Osteocyte (in vitro differentiated cells): Measurements from ENCODE around the gene MDGA2. TPM values are rescaled to one million over a fixed set of nuclear protein-coding genes. Genes with fewer than 3 reads are reported as not detected.

Source experiments
- DNase-seq: peaks from one replicate; pipeline ENCODE4 v3.0.0; 2021; ENCODE audit warnings: mixed read lengths; ENCODE audit not compliant: unreplicated experiment; ENCODE audit errors: extremely low spot score
- H3K27ac Mint-ChIP-seq: one replicate; pipeline ENCODE4 v1.8.0; 2021; ENCODE audit warnings: mild to moderate bottlenecking, mixed read lengths; ENCODE audit not compliant: unreplicated experiment
- H3K27me3 Mint-ChIP-seq: one replicate; pipeline ENCODE4 v1.8.0; 2021; ENCODE audit warnings: mixed read lengths; ENCODE audit not compliant: unreplicated experiment
- H3K36me3 Mint-ChIP-seq: one replicate; pipeline ENCODE4 v1.8.0; 2021; ENCODE audit warnings: mixed read lengths; ENCODE audit not compliant: unreplicated experiment
- H3K4me1 Mint-ChIP-seq: one replicate; pipeline ENCODE4 v1.8.0; 2021; ENCODE audit warnings: mixed read lengths; ENCODE audit not compliant: unreplicated experiment
- H3K4me3 Mint-ChIP-seq: one replicate; pipeline ENCODE4 v1.8.0; 2021; ENCODE audit warnings: mild to moderate bottlenecking, moderate library complexity, mixed read lengths; ENCODE audit not compliant: unreplicated experiment
- H3K9me3 Mint-ChIP-seq: one replicate; pipeline ENCODE4 v1.8.0; 2021; ENCODE audit warnings: mixed read lengths; ENCODE audit not compliant: unreplicated experiment
- CTCF ChIP-seq: fragments of 200-600 bp; sonication (generic); IDR thresholded peaks from 2 replicates; pipeline ENCODE4 v1.5.0; 2021; ENCODE audit warnings: antibody characterized with exemption, mild to moderate bottlenecking, moderate library complexity
- total RNA-seq: library from RNA; stranded (reverse); gene quantifications from 2 replicates; pipeline ENCODE4 v1.2.1, GENCODE V29; 2021

MDGA2 gene
- total RNA-seq, 1 donor from 2014 or later, result 0.19 TPM

DNA sequence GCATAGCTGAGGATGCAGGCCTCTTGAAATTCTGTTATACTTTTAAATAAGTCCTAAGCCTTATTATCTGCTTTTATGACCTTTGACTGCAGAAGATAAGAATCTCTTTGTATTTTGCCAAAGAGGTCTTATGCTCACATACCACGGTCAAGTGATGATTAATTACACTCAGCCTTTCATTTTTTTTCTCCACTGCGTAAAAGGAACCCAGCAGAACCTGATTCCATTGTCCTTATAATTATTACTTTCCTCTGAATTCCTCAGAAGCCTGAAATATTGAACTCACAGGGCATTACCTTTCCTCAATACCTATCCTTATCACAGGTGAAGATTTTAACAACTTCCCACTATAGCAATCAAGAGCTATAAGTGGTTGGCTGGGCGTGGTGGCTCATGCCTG lies 525.1 kb downstream of the MDGA2 start:
- no peaks in the 10 kb centered on the region for H3K4me1 Mint-ChIP-seq
- TF ChIP-seq CTCF, result no peak
- no peaks in the 10 kb centered on the region for H3K27me3 Mint-ChIP-seq
- no peak for DNase-seq
- no peaks in the 10 kb centered on the region for H3K9me3 Mint-ChIP-seq
- no peak overlapping the region for H3K4me3 Mint-ChIP-seq
- no peak overlapping the region for H3K27ac Mint-ChIP-seq
- no peaks in the 10 kb centered on the region for H3K36me3 Mint-ChIP-seq

DNA sequence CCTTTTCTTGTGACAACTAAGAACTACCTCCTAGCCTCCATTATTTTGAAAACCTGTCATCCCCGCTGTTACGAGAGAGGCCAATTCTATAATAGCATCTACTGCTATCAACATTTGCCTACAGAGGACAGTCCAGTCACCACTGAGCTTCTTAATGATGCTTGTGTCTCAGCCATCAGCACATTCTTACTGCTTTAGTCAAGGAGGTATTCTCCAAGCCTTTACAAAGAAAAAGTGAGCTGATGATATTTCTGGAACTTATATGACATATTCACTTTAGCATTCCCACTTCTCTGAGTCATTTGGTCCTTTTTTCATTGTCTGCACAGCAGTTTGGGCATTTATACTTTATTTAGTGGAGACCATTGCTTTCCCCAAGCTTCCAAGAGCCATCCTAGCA lies 526.1 kb downstream of the MDGA2 start:
- Mint-ChIP-seq H3K36me3 (no peaks in the 10 kb centered on the region), H3K27me3 (no peaks in the 10 kb centered on the region), H3K9me3 (no peaks in the 10 kb centered on the region), H3K4me1 (no peaks in the 10 kb centered on the region), H3K27ac (no peak overlapping the region), H3K4me3 (no peak overlapping the region)
- DNase-seq, result no peak
- TF ChIP-seq CTCF, result no peak

GRCh38 chr14:47148686-47149085 lies 526.7 kb downstream of the MDGA2 start:
- Mint-ChIP-seq H3K36me3 (no peaks in the 10 kb centered on the region), H3K4me3 (no peak overlapping the region), H3K27me3 (no peaks in the 10 kb centered on the region), H3K27ac (no peak overlapping the region), H3K9me3 (no peaks in the 10 kb centered on the region), H3K4me1 (no peaks in the 10 kb centered on the region)
- no peak for TF ChIP-seq CTCF
- DNase-seq, result no peak

DNA sequence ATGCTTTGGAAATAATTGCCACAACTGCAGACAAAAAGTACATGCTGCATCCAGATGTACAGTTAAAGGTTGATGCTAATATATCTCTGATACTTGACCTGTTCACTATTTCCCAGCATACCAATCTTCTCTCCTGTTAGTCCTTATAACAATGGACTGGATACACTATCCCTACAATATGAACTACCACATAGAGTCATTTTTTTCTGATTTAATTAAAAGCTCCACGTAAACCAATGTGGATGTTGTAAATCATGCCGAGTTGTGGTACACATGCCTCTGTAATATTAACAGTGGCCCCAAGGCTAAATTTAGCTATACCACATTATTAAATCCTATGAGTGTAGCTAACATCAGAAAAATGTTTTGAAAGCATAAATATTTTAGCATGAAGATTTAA lies 554.8 kb downstream of the MDGA2 start:
- H3K4me3 Mint-ChIP-seq, result no peak overlapping the region
- DNase-seq, result no peak
- H3K9me3 Mint-ChIP-seq, result peaks cover 8% of the 10 kb centered on the region
- H3K4me1 Mint-ChIP-seq, result no peaks in the 10 kb centered on the region
- H3K27me3 Mint-ChIP-seq, result peaks cover 6% of the 10 kb centered on the region
- H3K36me3 Mint-ChIP-seq, result no peaks in the 10 kb centered on the region
- no peak overlapping the region for H3K27ac Mint-ChIP-seq
- no peak for TF ChIP-seq CTCF

DNA sequence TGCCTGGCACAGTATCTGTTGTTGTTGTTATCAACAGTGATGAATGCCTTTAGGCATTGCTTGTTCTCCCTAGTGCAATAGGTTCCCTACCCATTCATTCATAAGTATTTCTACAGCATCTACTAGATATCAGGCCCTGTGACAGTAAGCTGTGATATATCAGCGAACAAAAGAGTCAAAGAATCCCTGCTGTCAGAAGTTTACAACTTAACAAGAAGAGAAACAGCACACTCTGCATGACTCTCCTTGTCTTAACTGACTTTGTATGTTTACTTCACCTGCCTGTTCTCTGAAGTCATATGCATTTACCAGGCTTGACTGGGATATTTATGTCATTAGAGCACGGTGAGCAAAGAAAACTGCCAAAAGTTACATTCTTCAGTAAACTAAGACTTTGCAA lies 571.6 kb downstream of the MDGA2 start:
- H3K27me3 Mint-ChIP-seq, result peaks cover 4% of the 10 kb centered on the region
- H3K4me1 Mint-ChIP-seq, result no peaks in the 10 kb centered on the region
- DNase-seq, result no peak
- no peak overlapping the region for H3K4me3 Mint-ChIP-seq
- no peak overlapping the region for H3K27ac Mint-ChIP-seq
- TF ChIP-seq CTCF, result no peak
- no peaks in the 10 kb centered on the region for H3K36me3 Mint-ChIP-seq
- no peaks in the 10 kb centered on the region for H3K9me3 Mint-ChIP-seq
